Stimulated activated CD8-positive, alpha-beta memory T cell treated with anti-CD3 and anti-CD28 coated beads, Interleukin-4, amount 100 ng/mL, for 4 hours (primary cell): ENCODE data around the gene FSCN2.

Experiments used
- DNase-seq, 2 donors: peaks; one replicate each; pipeline ENCODE4 v3.0.0-alpha.2; 2020; ENCODE audit warnings: low read depth in 2 of 2, low spot score in 1 of 2

Gene FSCN2

GRCh38 chr17:81489998-81490992, 37.9 kb upstream of the FSCN2 start:
- no peak for DNase-seq

DNA sequence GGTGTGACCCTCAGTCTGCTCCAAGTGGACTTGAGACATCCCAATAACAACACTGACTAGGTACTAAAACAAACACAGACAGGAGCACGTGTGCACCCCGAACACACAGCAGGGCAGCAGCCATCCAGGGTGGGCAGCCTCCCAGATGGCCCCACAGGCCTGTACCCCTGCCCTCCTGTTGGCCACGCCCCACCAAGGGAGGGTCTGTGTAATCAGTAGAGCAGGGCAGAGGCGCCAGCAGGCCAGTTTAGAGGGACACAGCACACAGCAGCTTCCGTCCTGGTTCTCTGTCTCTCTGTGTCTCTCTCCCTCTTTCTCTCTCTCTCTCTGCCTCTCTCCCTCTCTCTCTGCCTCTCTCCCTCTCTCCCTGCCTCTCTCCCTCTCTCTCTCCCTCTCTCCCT, 37.0 kb upstream of the FSCN2 start:
- no peak for DNase-seq

DNA sequence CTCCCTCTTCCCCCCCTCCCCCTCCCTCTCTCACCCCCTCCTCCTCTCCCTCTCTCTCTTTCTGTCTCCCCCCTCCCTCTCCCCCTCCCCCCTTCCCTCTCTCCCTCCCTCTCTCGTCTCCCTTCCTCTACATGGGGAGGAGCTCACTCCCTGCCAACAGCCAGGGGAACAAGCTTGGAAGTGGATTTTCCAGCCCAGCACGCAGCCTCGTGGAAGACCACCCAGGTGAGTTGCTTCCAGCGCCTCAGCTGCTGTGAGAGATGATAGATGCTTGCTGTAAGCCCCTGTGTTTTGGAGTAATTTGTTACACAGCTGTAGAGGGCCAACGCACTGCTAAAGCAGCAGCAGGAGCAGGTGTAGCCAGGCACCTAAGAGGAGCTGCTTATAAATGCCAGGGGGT, 36.4 kb upstream of the FSCN2 start:
- no peak for DNase-seq

- DNase-seq, result no peak
These were observed 36.0 kb upstream of the FSCN2 start for GRCh38 chr17:81492202-81492601.

DNA sequence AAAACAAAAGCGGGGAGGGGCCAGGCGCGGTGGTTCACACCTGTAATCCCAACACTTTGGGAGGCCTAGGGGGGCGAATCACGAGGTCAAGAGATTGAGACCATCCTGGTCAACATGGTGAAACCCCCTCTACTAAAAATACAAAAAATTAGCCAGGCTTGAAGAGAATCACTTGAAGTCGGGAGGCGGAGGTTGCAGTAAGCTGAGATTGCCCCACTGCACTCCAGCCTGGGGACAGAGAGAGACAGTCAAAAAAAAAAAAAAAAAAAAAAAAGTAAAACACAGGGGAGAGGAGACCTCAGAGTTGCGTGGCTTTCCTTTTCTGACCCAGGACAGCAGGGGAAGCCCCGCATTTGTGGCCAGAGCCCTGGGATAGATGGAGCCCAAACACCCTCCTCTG, 35.5 kb upstream of the FSCN2 start:
- DNase-seq, result no peak

- DNase-seq, result no peak
These were observed 34.8 kb upstream of the FSCN2 start for GRCh38 chr17:81493198-81494038.

DNA sequence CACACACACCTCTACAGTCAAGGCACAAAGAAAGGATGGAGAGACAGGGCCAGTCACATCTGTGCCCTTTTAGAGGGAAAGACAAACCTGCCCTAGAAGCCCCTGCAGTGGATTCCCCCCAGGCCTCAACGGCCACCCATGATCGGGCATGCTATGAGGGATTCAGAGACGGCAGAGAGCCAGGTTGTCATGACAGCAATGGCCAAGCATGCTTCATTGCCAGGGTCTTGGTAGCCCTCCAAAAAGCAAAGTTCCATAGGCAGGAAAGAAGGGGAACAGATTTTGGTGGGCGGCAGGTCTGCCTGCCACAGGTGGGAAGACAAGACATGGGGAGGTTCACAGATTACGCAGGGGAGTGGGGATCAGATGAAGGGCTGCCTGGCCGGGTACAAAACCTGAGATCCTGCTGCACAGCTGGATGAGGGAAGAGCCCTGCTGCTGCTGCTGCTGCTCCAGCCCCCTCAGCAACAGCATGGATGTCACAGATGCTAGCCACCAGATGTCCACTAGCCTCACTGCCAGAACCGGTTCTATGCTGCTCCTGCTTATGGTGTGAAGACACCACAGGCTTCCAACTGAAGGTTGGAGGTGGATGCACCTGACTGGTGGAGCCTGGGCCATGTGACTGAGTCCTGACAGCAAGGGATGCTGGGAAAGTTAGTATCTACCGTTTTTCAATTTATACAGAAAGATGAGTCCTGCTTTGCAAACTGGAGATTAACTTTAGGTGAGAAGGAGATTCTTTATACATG, 33.4 kb upstream of the FSCN2 start:
- DNase-seq, result no peak

- DNase-seq, result no peak
These were observed 29.1 kb upstream of the FSCN2 start for GRCh38 chr17:81498953-81499600.

- no peak for DNase-seq
These were observed 28.6 kb upstream of the FSCN2 start for GRCh38 chr17:81499601-81499970.

- no peak for DNase-seq
These were observed 28.1 kb upstream of the FSCN2 start for GRCh38 chr17:81500047-81500446.

GRCh38 chr17:81502471-81503017, 25.6 kb upstream of the FSCN2 start:
- no peak for DNase-seq

- DNase-seq, result no peak
These were observed 24.6 kb upstream of the FSCN2 start for GRCh38 chr17:81503619-81504018.

DNA sequence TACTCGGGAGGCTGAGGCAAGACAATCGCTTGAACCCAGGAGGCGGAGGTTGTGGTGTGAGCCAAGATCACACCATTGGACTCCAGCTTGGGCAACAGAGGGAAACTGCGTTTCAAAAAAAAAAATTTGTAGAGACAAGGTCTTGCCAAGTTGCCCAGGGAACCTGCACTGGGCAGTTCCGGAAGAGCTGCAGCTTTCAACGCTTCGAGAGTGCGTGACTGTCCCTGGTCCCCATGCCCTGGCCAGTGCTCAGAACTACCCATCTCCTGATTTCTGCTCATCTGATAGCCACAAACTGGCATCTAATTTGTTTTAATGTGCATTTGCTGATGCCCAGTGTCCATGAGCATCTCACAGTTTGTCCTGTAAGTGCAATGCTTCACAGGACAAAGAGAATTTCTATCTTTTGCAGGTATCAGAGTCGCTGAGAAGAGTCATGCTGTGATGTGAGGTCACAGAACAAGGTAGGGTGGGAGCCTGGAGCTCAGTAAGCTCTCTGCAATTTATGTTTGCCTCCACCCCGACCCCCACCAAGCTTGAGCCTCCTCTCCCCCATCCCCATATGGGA, 19.5 kb upstream of the FSCN2 start:
- no peak for DNase-seq

GRCh38 chr17:81509207-81509971, 18.8 kb upstream of the FSCN2 start:
- DNase-seq, result no peak

- DNase-seq, result no peak
These were observed 18.0 kb upstream of the FSCN2 start for GRCh38 chr17:81509972-81510784.

DNA sequence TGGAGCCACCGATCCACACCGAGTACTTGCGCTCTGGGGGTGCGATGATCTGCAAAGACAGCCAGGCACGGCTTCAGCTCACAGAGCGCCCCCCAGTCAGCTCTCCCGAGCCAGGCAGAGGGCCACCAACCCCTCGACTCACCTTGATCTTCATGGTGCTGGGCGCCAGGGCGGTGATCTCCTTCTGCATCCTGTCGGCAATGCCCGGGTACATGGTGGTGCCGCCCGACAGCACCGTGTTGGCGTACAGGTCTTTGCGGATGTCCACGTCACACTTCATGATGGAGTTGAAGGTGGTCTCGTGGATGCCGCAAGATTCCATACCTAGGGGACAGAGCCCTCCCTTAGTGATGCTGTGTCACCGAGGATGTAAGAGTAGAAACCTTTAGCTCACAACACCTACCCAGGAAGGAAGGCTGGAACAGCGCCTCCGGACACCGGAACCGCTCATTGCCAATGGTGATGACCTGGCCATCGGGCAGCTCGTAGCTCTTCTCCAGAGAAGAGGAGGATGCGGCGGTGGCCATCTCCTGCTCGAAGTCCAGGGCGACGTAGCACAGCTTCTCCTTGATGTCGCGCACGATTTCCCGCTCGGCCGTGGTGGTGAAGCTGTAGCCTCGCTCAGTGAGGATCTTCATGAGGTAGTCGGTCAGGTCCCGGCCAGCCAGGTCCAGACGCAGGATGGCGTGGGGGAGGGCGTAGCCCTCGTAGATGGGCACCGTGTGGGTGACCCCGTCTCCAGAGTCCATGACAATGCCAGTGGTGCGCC, 17.2 kb upstream of the FSCN2 start:
- no peak for DNase-seq

DNA sequence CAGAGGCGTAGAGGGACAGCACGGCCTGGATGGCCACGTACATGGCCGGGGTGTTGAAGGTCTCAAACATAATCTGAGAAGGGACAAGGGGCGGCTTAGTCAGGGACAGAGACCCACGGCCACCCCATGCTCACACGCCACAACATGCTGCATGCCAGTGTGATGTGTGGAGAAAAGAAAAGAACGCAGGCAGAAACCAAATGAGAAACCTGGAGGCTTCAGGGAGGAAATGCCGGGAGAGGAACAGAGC, 16.7 kb upstream of the FSCN2 start:
- DNase-seq, result no peak
